IgD-negative memory B cell (primary cell): ENCODE results near the gene RERE. TPM values are rescaled to one million over a fixed set of nuclear protein-coding genes. Genes with fewer than 3 reads are reported as not detected.
"Not testable (repeated sequence)": the region's sequence is repeated elsewhere in the genome, so short reads cannot be mapped to it uniquely, and the experiment has no call there.

ENCODE experiments used
- H3K27ac Mint-ChIP-seq, 3 donors: one replicate each; pipeline ENCODE4 v1.8.0; 2020 to 2022; ENCODE audit warnings: mild to moderate bottlenecking in 3 of 3, mixed read lengths in 3 of 3, moderate library complexity in 1 of 3
- H3K27me3 Mint-ChIP-seq: one replicate; pipeline ENCODE4 v1.8.0; 2021; ENCODE audit warnings: mixed read lengths
- H3K36me3 Mint-ChIP-seq: one replicate; pipeline ENCODE4 v1.8.0; 2020; ENCODE audit warnings: mild to moderate bottlenecking, mixed read lengths
- H3K4me1 Mint-ChIP-seq, 3 donors: one replicate each; pipeline ENCODE4 v1.8.0; 2020 to 2022; ENCODE audit warnings: mixed read lengths in 3 of 3, mild to moderate bottlenecking in 1 of 3
- H3K4me3 Mint-ChIP-seq, 4 donors: one replicate each; pipeline ENCODE4 v1.8.0; 2020 to 2022; ENCODE audit warnings: mild to moderate bottlenecking in 4 of 4, mixed read lengths in 4 of 4, moderate library complexity in 3 of 4
- H3K9me3 Mint-ChIP-seq, 3 donors: one replicate each; pipeline ENCODE4 v1.8.0; 2020 to 2021; ENCODE audit warnings: mixed read lengths in 3 of 3, mild to moderate bottlenecking in 1 of 3
- polyA plus RNA-seq: library from polyadenylated mRNA; unstranded; fragments of 300-500 nt; fragmentation: Illumina TruSeq; gene quantifications from one replicate; pipeline ENCODE4 v1.2.3, GENCODE V29; 2021

RERE gene
- polyA plus RNA-seq, 1 donor from 2014 or later: 24.9 TPM

DNA sequence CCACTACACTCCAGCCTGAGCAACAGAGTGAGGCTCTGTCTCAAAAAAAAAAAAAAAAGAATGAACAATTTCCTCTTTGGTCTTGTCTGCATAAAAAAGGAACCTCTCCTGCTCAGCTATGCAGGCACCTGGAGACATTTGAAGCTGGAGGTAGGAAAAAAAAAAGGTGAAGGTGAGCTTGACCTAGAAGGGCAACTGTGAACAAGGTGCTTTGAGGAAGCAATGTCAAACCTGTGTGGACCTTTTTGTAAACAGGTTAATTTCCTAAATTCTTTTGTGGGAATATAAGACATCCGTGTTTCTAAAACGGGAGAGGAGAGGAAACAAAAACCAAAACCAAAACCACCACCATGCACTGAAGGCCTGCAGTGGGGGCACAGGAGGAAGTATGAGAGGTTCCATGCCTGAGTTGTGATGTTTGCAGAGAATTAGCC, 422.0 kb downstream of the RERE start:
- Mint-ChIP-seq H3K27ac (peak overlapping the region; percentile 84 to 97 (median 90)), H3K36me3 (peaks cover 3% of the 10 kb centered on the region), H3K4me3 (peak overlapping the region; percentile 79 to 95 (median 88)), H3K9me3 (no peaks in the 10 kb centered on the region), H3K4me1 (peaks cover 48 to 70% (median 63%) of the 10 kb centered on the region in 3 donors), H3K27me3 (peaks cover 2% of the 10 kb centered on the region)

DNA sequence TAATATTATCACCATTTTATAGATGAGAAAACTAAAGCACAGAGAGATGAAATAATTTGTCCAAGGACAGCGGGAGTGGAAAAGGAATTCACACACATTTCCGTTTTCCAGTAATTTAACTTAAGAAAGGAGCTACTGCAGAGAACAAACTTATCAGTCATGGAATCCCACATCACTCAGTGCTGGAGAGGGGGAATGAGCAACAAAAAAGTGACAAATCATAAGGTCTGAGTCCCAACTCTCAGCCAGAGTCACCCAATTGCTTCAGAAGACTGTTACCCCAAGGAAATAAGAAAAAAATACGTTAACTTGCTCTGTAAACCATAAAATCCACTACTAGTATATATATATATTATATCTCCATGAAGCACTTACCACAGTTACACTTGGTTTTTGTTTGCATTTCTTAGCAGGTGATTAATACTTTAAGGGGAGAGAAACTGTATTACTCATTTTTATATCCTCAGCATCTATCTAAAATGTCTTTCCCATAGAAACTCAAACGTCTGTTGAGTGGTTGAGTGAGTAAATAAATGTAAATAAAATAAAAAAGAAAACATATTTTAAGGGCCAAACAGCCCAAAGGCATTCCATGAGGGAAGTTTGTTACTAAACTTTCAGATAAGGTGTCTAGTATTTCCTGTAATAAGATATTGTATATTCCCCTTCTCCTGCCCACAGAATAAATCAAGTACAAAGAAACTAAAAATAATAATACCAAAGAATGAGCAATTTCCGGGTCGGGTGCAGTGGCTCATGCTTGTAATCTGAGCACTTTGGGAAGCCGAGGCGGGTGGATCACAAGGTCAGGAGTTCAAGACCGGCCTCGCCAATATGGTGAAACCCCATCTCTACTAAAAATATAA, 422.8 kb downstream of the RERE start:
- H3K4me3 Mint-ChIP-seq: peak overlapping the region; percentile 79 to 95 (median 88)
- peaks cover 50 to 73% (median 68%) of the 10 kb centered on the region in 3 donors for H3K4me1 Mint-ChIP-seq
- H3K9me3 Mint-ChIP-seq: no peaks in the 10 kb centered on the region
- H3K27me3 Mint-ChIP-seq: peaks cover 2% of the 10 kb centered on the region
- H3K36me3 Mint-ChIP-seq: peaks cover 3% of the 10 kb centered on the region
- H3K27ac Mint-ChIP-seq: peak overlapping the region; percentile 84 to 97 (median 90)

DNA sequence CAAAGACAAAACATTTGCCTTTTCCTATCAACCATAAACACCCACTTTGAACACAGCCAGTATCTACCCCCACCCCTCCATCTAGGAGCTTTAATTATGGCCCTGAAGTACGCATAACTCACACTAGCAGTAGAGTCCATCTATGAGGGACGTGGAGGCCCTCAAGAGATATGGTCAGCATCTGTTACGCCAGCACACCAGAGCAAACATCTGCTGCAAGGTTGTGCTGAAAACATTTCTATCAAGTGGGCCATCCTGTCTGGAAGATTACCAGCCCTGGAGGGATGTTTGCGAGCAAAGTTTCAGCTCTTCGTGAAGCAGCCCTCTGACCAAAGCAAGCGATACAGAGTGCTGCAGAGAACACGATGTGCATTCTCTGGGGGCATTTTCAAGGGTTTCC, 424.9 kb downstream of the RERE start:
- Mint-ChIP-seq H3K27ac (peak overlapping the region in 1 of 3 donors; percentile 66), H3K4me1 (peaks cover 40 to 65% (median 64%) of the 10 kb centered on the region in 3 donors), H3K9me3 (no peaks in the 10 kb centered on the region), H3K27me3 (no peaks in the 10 kb centered on the region), H3K4me3 (no peak overlapping the region), H3K36me3 (peaks cover 2% of the 10 kb centered on the region)

DNA sequence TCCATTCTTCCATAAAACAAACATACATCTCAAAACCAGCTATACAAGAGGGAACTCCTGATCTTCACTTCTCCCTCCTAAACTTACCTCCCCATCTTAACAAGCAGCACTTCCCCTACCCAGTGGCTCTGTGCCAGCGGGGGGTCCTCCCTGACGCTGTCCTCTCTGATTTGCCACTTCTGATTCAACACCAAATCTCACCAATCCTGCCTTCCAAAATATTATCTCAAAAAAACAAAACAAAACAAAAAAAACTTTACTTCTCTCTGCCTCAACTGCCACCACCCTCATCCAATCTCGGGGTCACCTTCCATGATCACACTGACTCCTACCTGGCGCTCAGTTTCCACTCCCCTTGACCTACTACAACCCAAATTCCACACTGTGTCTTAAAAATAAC, 426.7 kb downstream of the RERE start:
- Mint-ChIP-seq H3K9me3 (no peaks in the 10 kb centered on the region), H3K4me1 (peaks cover 38 to 61% (median 61%) of the 10 kb centered on the region in 3 donors), H3K36me3 (peaks cover 2% of the 10 kb centered on the region), H3K27ac (peak overlapping the region; percentile 1 to 73 (median 10)), H3K27me3 (no peaks in the 10 kb centered on the region), H3K4me3 (no peak overlapping the region)

DNA sequence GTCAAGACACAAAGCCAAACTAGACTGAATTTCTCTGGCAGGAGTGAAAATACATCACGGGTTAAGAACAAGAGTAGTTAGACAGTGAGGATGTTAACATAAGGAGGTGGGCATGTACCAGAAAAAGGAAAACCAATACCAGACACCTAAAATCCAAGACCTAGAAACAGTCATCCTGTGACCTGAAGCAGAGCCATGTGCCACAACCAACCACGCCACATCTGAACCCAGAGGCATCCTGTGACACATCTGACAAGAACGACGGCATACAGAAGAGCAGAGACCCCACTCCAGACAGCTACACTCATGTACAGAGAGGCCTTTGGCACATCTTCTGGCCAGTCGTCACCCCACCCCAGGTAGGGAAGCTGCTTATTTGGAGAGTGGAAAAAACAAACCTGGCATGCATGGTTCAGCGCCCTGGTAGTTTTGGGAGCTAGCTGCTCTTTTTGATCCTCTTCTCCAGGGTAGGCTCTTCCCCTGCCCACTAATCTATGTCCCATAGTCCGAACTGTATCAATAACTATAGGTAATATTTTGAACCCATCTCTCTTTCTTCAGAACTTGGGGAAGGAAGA, 427.4 kb downstream of the RERE start:
- Mint-ChIP-seq H3K36me3 (peaks cover 2% of the 10 kb centered on the region), H3K4me3 (peak overlapping the region in 1 of 4 donors; percentile 38), H3K9me3 (no peaks in the 10 kb centered on the region), H3K4me1 (peaks cover 35 to 58% (median 55%) of the 10 kb centered on the region in 3 donors), H3K27me3 (no peaks in the 10 kb centered on the region), H3K27ac (peak overlapping the region in 1 of 3 donors; percentile 76)

DNA sequence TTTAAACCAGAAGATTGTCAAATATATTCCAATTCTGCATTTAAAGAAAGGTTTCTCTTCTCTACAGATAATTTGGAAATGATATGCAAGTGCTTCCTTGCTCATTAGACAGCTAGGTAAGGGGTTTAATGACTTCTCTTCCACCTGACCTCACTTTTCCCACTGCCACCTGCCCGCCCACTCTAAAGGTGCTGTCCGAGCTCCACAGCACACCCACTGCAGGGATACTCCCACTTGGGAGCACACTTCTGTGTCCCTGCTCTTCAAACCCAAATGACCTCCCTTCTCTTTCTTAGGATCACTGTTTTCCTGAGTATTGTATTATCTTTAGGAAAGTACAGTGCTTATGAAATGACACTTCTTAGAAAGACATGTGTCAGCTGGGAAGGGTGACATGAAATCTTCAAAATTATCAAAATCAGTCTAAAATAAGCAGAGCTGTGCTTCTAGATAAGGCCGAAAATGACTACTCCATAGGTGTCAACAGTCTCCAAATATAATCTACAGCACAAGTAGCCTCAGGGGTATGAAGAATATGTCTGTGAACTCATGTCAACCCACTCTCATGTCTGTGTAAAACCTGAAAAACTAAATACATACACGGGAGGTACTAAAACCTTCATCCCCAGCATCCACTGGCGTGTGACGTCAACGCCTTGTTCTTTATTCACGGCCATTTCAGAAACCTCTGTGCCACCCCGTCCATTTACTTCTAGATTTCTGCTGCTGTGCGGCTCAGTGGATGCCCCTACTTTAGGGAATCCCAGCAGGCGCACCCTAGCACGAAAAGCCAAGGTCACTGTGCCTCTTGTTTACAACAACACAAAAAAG, 428.5 kb downstream of the RERE start:
- Mint-ChIP-seq H3K36me3 (peaks cover 2% of the 10 kb centered on the region), H3K4me3 (peak overlapping the region in 1 of 4 donors; percentile 77), H3K27ac (peak overlapping the region in 1 of 3 donors; percentile 10), H3K4me1 (peaks cover 34 to 61% (median 56%) of the 10 kb centered on the region in 3 donors), H3K27me3 (no peaks in the 10 kb centered on the region), H3K9me3 (no peaks in the 10 kb centered on the region)

DNA sequence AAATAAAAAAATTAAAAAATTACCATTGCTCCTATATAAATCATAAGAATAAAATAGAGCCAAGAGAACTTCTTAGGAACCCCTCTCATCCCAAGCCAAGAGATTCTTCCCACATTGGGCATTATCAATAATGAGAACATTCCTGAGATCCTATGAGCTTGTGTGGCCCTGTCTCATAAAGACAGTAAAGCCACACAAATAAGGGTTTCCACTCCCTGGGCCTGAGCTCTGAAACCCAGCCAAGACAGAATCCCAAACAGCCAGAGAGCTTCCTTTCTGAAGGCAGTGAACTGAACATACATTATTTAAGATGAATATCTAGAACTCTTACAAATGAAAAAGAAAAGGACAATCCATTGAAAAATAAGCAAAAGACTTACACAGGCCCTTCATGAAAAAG, 431.2 kb downstream of the RERE start:
- Mint-ChIP-seq H3K4me3 (no peak overlapping the region), H3K27me3 (no peaks in the 10 kb centered on the region), H3K4me1 (peaks cover 38 to 62% (median 55%) of the 10 kb centered on the region in 3 donors), H3K9me3 (no peaks in the 10 kb centered on the region), H3K36me3 (peaks cover 3% of the 10 kb centered on the region), H3K27ac (peak overlapping the region in 1 of 3 donors; percentile 63)

DNA sequence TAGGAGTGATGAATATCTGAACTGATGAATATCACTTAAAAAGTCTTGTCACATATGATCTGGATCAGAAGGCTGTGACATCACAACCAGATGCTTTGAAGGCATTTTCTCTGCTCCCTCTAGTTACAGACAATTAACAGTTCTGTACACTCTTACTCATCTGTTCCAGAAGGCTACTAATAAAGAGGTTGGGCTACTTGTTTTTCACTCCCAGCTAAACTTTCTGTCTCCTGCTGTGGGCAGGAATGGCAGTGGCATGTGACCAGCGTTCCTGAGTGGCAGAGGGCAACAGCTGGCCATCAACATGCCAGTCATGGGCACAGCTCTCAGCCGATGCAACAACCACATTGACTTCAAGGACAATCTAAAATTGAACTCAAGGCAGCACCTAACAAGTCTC, 432.9 kb downstream of the RERE start:
- Mint-ChIP-seq H3K4me3 (no peak overlapping the region), H3K36me3 (peaks cover 4% of the 10 kb centered on the region), H3K27me3 (no peaks in the 10 kb centered on the region), H3K27ac (no peak overlapping the region), H3K9me3 (no peaks in the 10 kb centered on the region), H3K4me1 (peaks cover 33 to 49% (median 48%) of the 10 kb centered on the region in 3 donors)

DNA sequence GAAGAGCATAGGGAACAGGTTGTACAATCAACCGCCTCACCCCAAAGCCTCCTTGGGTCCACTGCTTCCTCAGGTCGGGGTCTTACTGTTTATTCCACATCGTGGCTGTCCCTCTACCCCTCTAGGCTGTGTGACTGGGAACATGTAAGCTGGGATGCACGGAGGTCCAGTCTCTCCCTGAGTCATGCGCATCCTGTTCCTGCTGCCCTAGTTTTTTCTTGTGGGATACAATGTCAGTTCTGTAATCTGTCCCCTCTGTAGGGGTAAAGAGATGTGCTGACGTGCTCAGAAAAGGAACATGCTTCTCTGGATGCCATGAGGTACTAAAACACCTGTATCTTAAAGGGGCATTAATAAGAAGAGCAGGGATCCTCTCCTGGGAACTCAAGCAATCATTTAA, 433.4 kb downstream of the RERE start:
- H3K27me3 Mint-ChIP-seq: no peaks in the 10 kb centered on the region
- peak overlapping the region in 1 of 3 donors; percentile 17 for H3K27ac Mint-ChIP-seq
- H3K4me1 Mint-ChIP-seq: peaks cover 33 to 48% (median 47%) of the 10 kb centered on the region in 3 donors
- no peak overlapping the region for H3K4me3 Mint-ChIP-seq
- H3K9me3 Mint-ChIP-seq: no peaks in the 10 kb centered on the region
- H3K36me3 Mint-ChIP-seq: peaks cover 4% of the 10 kb centered on the region

DNA sequence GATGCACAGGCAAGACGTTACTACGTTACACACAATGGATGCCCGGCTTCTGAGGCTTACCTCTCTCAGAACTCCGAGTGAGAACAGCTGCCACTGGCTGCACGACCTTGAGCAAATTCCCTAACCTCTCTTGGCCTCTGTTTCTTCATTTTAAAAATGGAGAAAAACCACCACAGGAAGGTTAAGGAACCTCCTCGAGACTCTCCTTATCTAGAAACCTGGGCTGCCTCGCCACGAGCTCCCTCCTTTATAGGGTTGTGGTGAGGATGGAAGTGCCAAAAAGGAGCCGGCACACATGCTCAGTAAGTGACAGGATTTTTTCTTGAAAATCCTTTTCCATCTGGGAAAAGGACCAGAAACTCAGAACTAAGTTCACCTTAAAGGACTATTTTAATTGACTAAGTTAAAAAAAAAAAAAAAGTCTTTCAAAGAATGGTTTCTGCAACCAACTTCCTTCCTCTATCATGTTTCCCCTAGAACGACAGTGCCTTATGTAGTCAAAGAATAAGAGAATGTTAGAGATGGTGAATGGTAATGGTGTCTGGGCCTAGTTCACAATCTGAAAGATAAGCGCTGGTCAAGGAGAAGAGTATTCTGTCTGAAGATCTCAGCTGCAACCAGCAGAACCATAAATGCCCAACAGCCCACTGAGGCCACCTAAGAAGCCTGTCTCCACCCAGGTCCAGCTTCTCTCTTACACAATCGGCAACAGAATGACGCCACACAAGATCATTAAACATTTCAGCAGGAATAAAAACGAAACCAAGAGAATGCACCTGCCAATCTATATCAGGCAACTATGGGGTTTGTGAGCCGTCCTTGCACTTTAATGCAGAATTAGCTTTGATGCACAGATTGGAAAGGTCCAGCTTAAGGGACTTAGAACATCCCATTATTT, 434.6 kb downstream of the RERE start:
- Mint-ChIP-seq H3K27me3 (no peaks in the 10 kb centered on the region), H3K27ac (peak overlapping the region; percentile 9 to 93 (median 86)), H3K9me3 (no peaks in the 10 kb centered on the region), H3K4me1 (peaks cover 33 to 49% (median 47%) of the 10 kb centered on the region in 3 donors), H3K4me3 (peak overlapping the region; percentile 9 to 77 (median 68)), H3K36me3 (peaks cover 1% of the 10 kb centered on the region)

DNA sequence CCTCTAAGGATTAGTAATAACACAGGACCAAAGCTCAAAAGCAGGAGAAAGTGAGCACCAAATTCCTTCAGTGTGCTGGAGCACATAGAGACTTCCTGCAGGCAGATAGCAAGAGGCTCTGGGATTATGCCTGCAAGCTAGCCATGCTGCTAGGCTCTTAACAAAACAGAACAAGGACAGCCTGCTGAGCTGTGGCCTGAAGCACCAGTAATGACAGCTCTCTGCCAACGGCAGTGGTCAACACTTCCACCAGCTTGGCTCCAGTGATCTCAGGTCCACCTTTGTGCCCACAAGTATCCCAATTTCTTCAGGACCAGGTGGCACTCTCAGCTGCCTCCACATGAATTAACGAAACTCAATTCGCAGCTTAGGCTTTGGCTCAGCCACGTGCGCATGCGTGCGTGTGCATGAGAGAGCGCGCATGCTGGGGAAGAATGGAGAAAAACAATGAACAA, 435.4 kb downstream of the RERE start:
- peaks cover 1% of the 10 kb centered on the region for H3K36me3 Mint-ChIP-seq
- H3K4me1 Mint-ChIP-seq: peaks cover 27 to 48% (median 44%) of the 10 kb centered on the region in 3 donors
- H3K27me3 Mint-ChIP-seq: no peaks in the 10 kb centered on the region
- H3K4me3 Mint-ChIP-seq: no peak overlapping the region
- H3K9me3 Mint-ChIP-seq: no peaks in the 10 kb centered on the region
- peak overlapping the region in 1 of 3 donors; percentile 86 for H3K27ac Mint-ChIP-seq

DNA sequence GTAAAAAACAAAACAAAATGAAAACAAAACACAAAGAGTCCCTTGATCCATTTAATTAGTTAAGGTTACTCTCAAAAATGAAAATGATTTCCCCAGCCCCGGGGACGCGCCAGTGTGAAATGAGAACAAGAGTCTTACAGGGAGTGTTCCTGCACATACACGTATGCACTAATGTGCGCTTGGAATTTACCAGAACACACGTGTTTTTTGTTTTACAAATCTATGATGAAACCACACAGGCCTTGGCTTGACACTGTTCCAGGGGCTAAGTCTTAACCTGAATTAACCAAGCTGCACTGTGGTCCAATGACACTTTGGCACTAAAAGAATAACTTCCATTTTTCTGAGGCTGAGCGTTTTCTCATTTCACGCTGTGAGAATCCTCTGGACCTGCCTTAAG, 435.8 kb downstream of the RERE start:
- H3K36me3 Mint-ChIP-seq: peaks cover 1% of the 10 kb centered on the region
- H3K4me3 Mint-ChIP-seq: no peak overlapping the region
- no peaks in the 10 kb centered on the region for H3K27me3 Mint-ChIP-seq
- H3K9me3 Mint-ChIP-seq: no peaks in the 10 kb centered on the region
- no peak overlapping the region for H3K27ac Mint-ChIP-seq
- H3K4me1 Mint-ChIP-seq: peaks cover 24 to 43% (median 40%) of the 10 kb centered on the region in 3 donors

DNA sequence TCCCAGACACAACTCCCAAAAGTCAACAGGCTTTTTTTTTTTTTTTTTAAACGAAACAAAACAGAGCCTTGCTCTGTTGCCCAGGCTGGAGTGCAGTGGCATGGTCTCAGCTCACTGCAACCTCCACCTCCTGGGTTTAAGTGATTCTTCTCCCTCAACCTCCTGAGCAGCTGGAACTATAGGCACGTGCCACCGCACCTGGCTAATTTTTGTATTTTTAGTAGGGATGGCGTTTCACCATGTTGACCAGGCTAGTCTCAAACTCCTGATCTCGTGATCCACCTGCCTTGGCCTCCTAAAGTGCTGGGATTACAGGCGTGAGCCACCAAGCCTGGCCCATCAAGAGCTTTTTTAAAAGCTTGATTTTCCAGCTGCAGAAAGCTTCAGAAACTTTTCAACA, 437.1 kb downstream of the RERE start:
- Mint-ChIP-seq H3K27ac (peak overlapping the region in 1 of 3 donors; percentile 53), H3K4me1 (peaks cover 23 to 44% (median 41%) of the 10 kb centered on the region in 3 donors)
- H3K36me3 Mint-ChIP-seq, H3K4me3 Mint-ChIP-seq, H3K9me3 Mint-ChIP-seq, H3K27me3 Mint-ChIP-seq: not testable (repeated sequence)
